HepG2 (cell line): Measurements from ENCODE around the gene ARIH2. TPM values are rescaled to one million over a fixed set of nuclear protein-coding genes. Genes with fewer than 3 reads are reported as not detected.
A peak's percentile ranks its signal among the peaks of the same experiment; 100 is the strongest.

Experiments
- AGO1 ChIP-seq: fragments of 200-400 bp; formaldehyde crosslinking; IDR thresholded peaks from 2 replicates; pipeline ENCODE4 v1.6.1; 2017; ENCODE audit warnings: mild to moderate bottlenecking, low read depth, low read length, moderate library complexity; ENCODE audit not compliant: poor library complexity, severe bottlenecking
- ASH2L ChIP-seq: fragments of 300-600, 200-600 bp; sonication (generic); IDR thresholded peaks from 2 replicates; pipeline ENCODE4 v1.7.0; 2017; ENCODE audit warnings: low read depth, mild to moderate bottlenecking, moderate library complexity, mixed read lengths, low read length; ENCODE audit not compliant: insufficient read length
- E2F1 ChIP-seq: sonication (generic); formaldehyde crosslinking; IDR thresholded peaks from 2 replicates; pipeline ENCODE4 v1.5.0; 2020; ENCODE audit warnings: missing genetic modification reagents
- FLYWCH1 ChIP-seq: sonication (generic); formaldehyde crosslinking; IDR thresholded peaks from 2 replicates; pipeline ENCODE4 v1.8.1; 2023; ENCODE audit warnings: mild to moderate bottlenecking, missing genetic modification reagents
- FOXC1 ChIP-seq: sonication (generic); formaldehyde crosslinking; IDR thresholded peaks from 2 replicates; pipeline ENCODE4 v1.8.0; 2022; ENCODE audit warnings: mild to moderate bottlenecking, missing genetic modification reagents, borderline replicate concordance
- KLF12 ChIP-seq: sonication (generic); formaldehyde crosslinking; IDR thresholded peaks from 2 replicates; pipeline ENCODE4 v1.4.0; 2020; ENCODE audit warnings: missing genetic modification reagents, borderline replicate concordance
- KLF15 ChIP-seq: sonication (generic); formaldehyde crosslinking; IDR thresholded peaks from 2 replicates; pipeline ENCODE4 v1.8.1; 2023; ENCODE audit warnings: borderline replicate concordance, mild to moderate bottlenecking, inconsistent platforms, missing genetic modification reagents, mixed read lengths
- NCOA5 ChIP-seq: sonication (generic); formaldehyde crosslinking; IDR thresholded peaks from 2 replicates; pipeline ENCODE4 v1.4.0; 2020; ENCODE audit warnings: missing genetic modification reagents
- NCOR1 ChIP-seq: fragments of 200-600 bp; sonication (generic); IDR thresholded peaks from 2 replicates; pipeline ENCODE4 v1.7.0; 2017; ENCODE audit warnings: antibody characterized with exemption, low read length, borderline replicate concordance
- POLR2A ChIP-seq, 2 experiments: IDR thresholded peaks; 2 replicates each; pipeline ENCODE4 v1.6.1; 2011; ENCODE audit warnings: low read depth in 2 of 2, low read length in 2 of 2, mild to moderate bottlenecking in 1 of 2, moderate library complexity in 1 of 2; ENCODE audit not compliant: insufficient read depth in 1 of 2
- SIX1 ChIP-seq: sonication (generic); formaldehyde crosslinking; IDR thresholded peaks from 2 replicates; pipeline ENCODE4 v1.4.0; 2020; ENCODE audit warnings: missing genetic modification reagents, borderline replicate concordance
- SP140L ChIP-seq: sonication (generic); formaldehyde crosslinking; IDR thresholded peaks from 2 replicates; pipeline ENCODE4 v1.4.0; 2020; ENCODE audit warnings: missing genetic modification reagents, borderline replicate concordance
- TEAD2 ChIP-seq: sonication (generic); formaldehyde crosslinking; IDR thresholded peaks from 2 replicates; pipeline ENCODE4 v1.9.0; 2021; ENCODE audit warnings: missing genetic modification reagents
- TEAD3 ChIP-seq: optimal IDR thresholded peaks from 2 replicates; pipeline ENCODE3; 2016; ENCODE audit warnings: borderline replicate concordance
- YEATS2 ChIP-seq: sonication (generic); formaldehyde crosslinking; IDR thresholded peaks from 2 replicates; pipeline ENCODE4 v1.4.0; 2020; ENCODE audit warnings: missing genetic modification reagents, borderline replicate concordance
- ZBTB7A ChIP-seq: sonication (generic); formaldehyde crosslinking; IDR thresholded peaks from 2 replicates; pipeline ENCODE4 v1.8.0; 2022; ENCODE audit warnings: mild to moderate bottlenecking, missing genetic modification reagents
- ZFP36L2 ChIP-seq: sonication (generic); formaldehyde crosslinking; IDR thresholded peaks from 2 replicates; pipeline ENCODE4 v1.4.0; 2020; ENCODE audit warnings: missing genetic modification reagents
- ZFP82 ChIP-seq: sonication (generic); formaldehyde crosslinking; IDR thresholded peaks from 2 replicates; pipeline ENCODE4 v1.5.1; 2020; ENCODE audit warnings: mild to moderate bottlenecking, missing genetic modification reagents, borderline replicate concordance
- ZMAT3 ChIP-seq: sonication (generic); formaldehyde crosslinking; conservative IDR thresholded peaks from 2 replicates; pipeline ENCODE4 v1.7.0; 2021; ENCODE audit warnings: missing genetic modification reagents
- ZNF20 ChIP-seq: sonication (generic); formaldehyde crosslinking; IDR thresholded peaks from 2 replicates; pipeline ENCODE4 v1.4.0; 2020; ENCODE audit warnings: mild to moderate bottlenecking, moderate library complexity, missing genetic modification reagents
- ZNF746 ChIP-seq: sonication (generic); formaldehyde crosslinking; IDR thresholded peaks from 2 replicates; pipeline ENCODE4 v1.8.0; 2022; ENCODE audit warnings: mild to moderate bottlenecking, missing genetic modification reagents
- ZNF775 ChIP-seq: sonication (generic); formaldehyde crosslinking; IDR thresholded peaks from 2 replicates; pipeline ENCODE4 v1.4.0; 2020; ENCODE audit warnings: missing genetic modification reagents, mild to moderate bottlenecking, moderate library complexity, borderline replicate concordance
- ZNF781 ChIP-seq: sonication (generic); formaldehyde crosslinking; IDR thresholded peaks from 2 replicates; pipeline ENCODE4 v1.5.1; 2020; ENCODE audit warnings: borderline replicate concordance, mild to moderate bottlenecking, missing genetic modification reagents; ENCODE audit errors: not compliant biosample characterization
- polyA plus RNA-seq, 8 experiments: library from polyadenylated mRNA; depleted of rRNA in 3 of 8; stranded (reverse) in 7 of 8; unstranded in 1 of 8; fragments of >200 nt; fragmentation: Illumina TruSeq in 4 of 8; extraction: Trizol in 4 of 8; gene quantifications; 2 replicates each; pipeline versions ENCODE4 v1.2.1 to v1.2.3, GENCODE V29; 2011 to 2016; ENCODE audit warnings: low read depth in 4 of 8, missing spikeins in 1 of 8, mixed read lengths in 1 of 8; ENCODE audit not compliant: insufficient read depth in 1 of 8
- total RNA-seq, 5 experiments: library from RNA; depleted of rRNA; stranded (reverse); fragments of >200 nt; fragmentation: Illumina TruSeq; extraction: Trizol; gene quantifications; 2 replicates each; pipeline ENCODE4 v1.2.3, GENCODE V29; 2016; ENCODE audit warnings: low read depth in 1 of 5
- TF ChIP-seq, protein P1 (sequence below): fragments of 450-650 bp; IDR thresholded peaks from 2 replicates; pipeline ENCODE4 v1.6.1; 2016
- TF ChIP-seq, protein P2 (sequence below): IDR thresholded peaks from 2 replicates; pipeline ENCODE4 v1.6.1; 2016; ENCODE audit warnings: mild to moderate bottlenecking
- TF ChIP-seq, protein P3 (sequence below): sonication (generic); formaldehyde crosslinking; IDR thresholded peaks from 2 replicates; pipeline ENCODE4 v1.5.0; 2020; ENCODE audit warnings: missing genetic modification reagents, mild to moderate bottlenecking, borderline replicate concordance

Gene ARIH2
- total and polyA plus RNA-seq, 2 of the 13 experiments (the other 11 are each of a cell fraction or from before 2014, with no cell fraction given) = 64.8 to 83.3 TPM

DNA sequence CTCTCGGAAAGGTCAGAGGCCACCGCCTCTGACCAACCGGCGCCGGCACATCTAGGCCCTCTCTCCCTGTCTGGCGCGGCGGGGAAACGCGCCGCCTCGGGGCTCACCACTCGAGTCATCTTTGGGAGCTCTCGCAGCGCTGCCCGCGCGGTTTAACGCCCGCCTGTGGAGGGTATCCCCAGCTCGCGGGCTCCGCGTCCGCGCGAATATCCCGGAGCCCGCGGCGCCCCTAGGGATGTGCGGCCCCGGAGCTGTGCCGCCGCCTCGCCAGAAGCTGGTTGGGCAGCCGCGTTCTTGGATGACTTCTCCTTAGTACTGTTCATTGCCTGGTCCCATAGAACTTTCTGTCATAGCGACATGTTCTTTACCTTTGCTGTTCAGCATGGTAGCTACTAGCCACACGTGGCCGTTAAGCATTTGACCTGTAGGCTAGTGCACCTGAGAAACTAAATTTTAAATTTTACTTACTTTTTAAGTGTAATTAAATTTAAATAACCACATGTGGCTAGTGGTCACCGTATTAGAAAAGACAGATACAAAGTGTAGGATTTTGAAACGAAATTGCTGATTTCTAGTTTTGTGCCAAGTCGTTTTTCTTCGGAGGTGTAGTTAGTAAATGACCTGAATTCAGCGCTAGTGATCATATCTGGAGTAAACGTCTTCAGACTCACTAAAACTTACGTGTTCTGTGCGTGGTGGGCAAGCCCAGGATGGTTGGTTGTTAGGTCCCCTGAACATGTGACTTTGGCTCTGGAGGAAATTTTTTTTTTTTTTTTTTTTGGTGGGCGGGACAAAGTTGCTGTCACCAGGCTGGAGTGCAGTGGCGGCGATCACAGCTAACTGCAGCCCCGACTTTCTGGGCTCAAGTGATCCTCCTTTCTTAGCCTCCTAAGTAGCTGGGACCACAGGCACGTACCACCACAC lies 835 bp downstream of the ARIH2 start (continued):
- TF ChIP-seq YEATS2 (CRISPR knock-in tag) = no peak; the same call in 1 of the 2 replicates
- TF ChIP-seq ZNF20 = no peak
- TF ChIP-seq KLF15 (CRISPR knock-in tag) = no peak
- TF ChIP-seq ZNF775 = no peak
- no peak for TF ChIP-seq E2F1 (CRISPR knock-in tag)
- no peak for TF ChIP-seq ZBTB7A
- TF ChIP-seq TEAD2 (CRISPR knock-in tag) = no peak
- TF ChIP-seq, protein P1, sequence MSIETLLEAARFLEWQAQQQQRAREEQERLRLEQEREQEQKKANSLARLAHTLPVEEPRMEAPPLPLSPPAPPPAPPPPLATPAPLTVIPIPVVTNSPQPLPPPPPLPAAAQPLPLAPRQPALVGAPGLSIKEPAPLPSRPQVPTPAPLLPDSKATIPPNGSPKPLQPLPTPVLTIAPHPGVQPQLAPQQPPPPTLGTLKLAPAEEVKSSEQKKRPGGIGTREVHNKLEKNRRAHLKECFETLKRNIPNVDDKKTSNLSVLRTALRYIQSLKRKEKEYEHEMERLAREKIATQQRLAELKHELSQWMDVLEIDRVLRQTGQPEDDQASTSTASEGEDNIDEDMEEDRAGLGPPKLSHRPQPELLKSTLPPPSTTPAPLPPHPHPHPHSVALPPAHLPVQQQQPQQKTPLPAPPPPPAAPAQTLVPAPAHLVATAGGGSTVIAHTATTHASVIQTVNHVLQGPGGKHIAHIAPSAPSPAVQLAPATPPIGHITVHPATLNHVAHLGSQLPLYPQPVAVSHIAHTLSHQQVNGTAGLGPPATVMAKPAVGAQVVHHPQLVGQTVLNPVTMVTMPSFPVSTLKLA = peak; percentile 25; the same call in 1 of the 2 replicates
- TF ChIP-seq NCOR1 = no peak
- peak; percentile 38 to 49; a peak in 3 of 4 replicates for TF ChIP-seq POLR2A (IDR thresholded peaks at IDR 0.05; ENCODE audit: insufficient read depth in 1 of 2, low read depth in 2 of 2, low read length in 2 of 2)
- TF ChIP-seq, protein P2, sequence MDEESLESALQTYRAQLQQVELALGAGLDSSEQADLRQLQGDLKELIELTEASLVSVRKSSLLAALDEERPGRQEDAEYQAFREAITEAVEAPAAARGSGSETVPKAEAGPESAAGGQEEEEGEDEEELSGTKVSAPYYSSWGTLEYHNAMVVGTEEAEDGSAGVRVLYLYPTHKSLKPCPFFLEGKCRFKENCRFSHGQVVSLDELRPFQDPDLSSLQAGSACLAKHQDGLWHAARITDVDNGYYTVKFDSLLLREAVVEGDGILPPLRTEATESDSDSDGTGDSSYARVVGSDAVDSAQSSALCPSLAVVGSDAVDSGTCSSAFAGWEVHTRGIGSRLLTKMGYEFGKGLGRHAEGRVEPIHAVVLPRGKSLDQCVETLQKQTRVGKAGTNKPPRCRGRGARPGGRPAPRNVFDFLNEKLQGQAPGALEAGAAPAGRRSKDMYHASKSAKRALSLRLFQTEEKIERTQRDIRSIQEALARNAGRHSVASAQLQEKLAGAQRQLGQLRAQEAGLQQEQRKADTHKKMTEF = no peak
- peak; percentile 11 for TF ChIP-seq AGO1
- peak; percentile 39; the same call in 1 of the 2 replicates for TF ChIP-seq ZNF746 (CRISPR knock-in tag)
- 0 out of 2 replicates have a peak, but pooled peaks have one; percentile 69 for TF ChIP-seq ZFP82 (CRISPR knock-in tag)
- TF ChIP-seq NCOA5 (CRISPR knock-in tag) = no peak
- TF ChIP-seq ZNF781 (CRISPR knock-in tag) = no peak
- TF ChIP-seq, protein P3, sequence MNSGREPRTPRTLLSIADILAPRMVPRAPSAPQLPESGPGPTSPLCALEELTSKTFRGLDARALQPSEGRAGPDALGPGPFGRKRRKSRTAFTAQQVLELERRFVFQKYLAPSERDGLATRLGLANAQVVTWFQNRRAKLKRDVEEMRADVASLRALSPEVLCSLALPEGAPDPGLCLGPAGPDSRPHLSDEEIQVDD = no peak
- no peak for TF ChIP-seq ZFP36L2
- TF ChIP-seq SIX1 (CRISPR knock-in tag) = no peak
- TF ChIP-seq FLYWCH1 (CRISPR knock-in tag) = no peak
- TF ChIP-seq ASH2L = peak; percentile 37
- TF ChIP-seq SP140L = no peak
- TF ChIP-seq KLF12 = no peak
- TF ChIP-seq TEAD3 (CRISPR knock-in tag) = no peak
- no peak for TF ChIP-seq ZMAT3
- 0 out of 2 replicates have a peak, but pooled peaks have one; percentile 10 for TF ChIP-seq FOXC1 (CRISPR knock-in tag)
